ENCODE measurements around the gene MYH7B.

GRCh38 chr20:34964486-34964885 lies 8.8 kb downstream of the MYH7B start:
- no peak for TF ChIP-seq POLR2A (IDR thresholded peaks at IDR 0.05)
- no peak for TF ChIP-seq POLR2AphosphoS5 (IDR thresholded peaks at IDR 0.05)
- TF ChIP-seq, protein P1, sequence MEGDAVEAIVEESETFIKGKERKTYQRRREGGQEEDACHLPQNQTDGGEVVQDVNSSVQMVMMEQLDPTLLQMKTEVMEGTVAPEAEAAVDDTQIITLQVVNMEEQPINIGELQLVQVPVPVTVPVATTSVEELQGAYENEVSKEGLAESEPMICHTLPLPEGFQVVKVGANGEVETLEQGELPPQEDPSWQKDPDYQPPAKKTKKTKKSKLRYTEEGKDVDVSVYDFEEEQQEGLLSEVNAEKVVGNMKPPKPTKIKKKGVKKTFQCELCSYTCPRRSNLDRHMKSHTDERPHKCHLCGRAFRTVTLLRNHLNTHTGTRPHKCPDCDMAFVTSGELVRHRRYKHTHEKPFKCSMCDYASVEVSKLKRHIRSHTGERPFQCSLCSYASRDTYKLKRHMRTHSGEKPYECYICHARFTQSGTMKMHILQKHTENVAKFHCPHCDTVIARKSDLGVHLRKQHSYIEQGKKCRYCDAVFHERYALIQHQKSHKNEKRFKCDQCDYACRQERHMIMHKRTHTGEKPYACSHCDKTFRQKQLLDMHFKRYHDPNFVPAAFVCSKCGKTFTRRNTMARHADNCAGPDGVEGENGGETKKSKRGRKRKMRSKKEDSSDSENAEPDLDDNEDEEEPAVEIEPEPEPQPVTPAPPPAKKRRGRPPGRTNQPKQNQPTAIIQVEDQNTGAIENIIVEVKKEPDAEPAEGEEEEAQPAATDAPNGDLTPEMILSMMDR (IDR thresholded peaks at IDR 0.05) = no peak

All from gastroesophageal sphincter (tissue), 3 donors.